ENCODE results near the gene C16orf95.

DNA sequence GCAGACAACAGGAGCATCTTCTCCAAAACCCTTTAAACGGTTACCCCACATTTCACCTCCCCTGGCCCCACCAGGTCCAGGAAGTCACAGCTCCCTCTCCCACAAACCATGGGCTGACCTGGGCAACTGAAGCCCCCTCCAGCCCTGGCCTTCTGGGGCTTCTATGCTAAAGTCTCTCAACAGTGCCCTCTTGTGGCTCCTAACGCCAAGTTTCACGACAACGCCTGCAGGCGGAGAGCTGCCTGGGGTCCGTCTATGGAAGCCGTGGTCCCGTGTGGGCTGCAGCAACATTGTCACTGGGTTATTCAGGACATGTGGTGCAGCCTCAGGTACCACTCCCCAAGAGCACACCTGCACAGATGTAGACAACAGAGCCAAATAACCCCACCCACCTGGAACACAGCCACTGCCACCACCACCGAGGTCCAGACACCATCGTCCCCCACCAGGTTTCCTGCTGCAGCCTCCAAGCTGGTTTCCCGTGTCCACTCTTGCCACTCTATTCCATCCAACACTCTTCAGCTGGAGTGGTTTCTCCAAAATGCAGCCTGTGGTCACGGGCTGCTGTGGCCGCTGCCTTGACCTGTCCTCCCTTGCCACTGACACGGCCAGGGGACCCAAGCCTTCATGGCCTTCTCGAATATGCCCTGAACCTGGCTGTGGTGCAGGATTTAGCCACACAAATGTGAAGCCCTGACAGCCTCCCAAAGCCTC lies 19.1 kb downstream of the C16orf95 start:
- TF ChIP-seq POLR2A (IDR thresholded peaks at IDR 0.05) = no peak
- TF ChIP-seq, protein P1, sequence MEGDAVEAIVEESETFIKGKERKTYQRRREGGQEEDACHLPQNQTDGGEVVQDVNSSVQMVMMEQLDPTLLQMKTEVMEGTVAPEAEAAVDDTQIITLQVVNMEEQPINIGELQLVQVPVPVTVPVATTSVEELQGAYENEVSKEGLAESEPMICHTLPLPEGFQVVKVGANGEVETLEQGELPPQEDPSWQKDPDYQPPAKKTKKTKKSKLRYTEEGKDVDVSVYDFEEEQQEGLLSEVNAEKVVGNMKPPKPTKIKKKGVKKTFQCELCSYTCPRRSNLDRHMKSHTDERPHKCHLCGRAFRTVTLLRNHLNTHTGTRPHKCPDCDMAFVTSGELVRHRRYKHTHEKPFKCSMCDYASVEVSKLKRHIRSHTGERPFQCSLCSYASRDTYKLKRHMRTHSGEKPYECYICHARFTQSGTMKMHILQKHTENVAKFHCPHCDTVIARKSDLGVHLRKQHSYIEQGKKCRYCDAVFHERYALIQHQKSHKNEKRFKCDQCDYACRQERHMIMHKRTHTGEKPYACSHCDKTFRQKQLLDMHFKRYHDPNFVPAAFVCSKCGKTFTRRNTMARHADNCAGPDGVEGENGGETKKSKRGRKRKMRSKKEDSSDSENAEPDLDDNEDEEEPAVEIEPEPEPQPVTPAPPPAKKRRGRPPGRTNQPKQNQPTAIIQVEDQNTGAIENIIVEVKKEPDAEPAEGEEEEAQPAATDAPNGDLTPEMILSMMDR (IDR thresholded peaks at IDR 0.05) = peak in 1 of 3 experiments; percentile 54
